Raji (cell line): ENCODE measurements around the gene SIGLEC9.

Experiments
- POLR2A ChIP-seq: IDR thresholded peaks from 2 replicates; pipeline ENCODE4 v1.6.1; 2011; ENCODE audit warnings: low read depth, low read length, control low read depth; ENCODE audit not compliant: insufficient read depth

SIGLEC9 gene

GRCh38 chr19:51107406-51108065 is 17.2 kb upstream of the SIGLEC9 start:
- TF ChIP-seq POLR2A, result no peak

- TF ChIP-seq POLR2A, result peak; percentile 83
Measured at GRCh38 chr19:51108066-51108804, 16.5 kb upstream of the SIGLEC9 start, which contains the start of gene CTU1. TSS of gene CTU1 (minus strand) at chr19:51108409. CDS start at chr19:51104569, 3,840 bp downstream.

- no peak for TF ChIP-seq POLR2A
Measured at GRCh38 chr19:51108805-51109146, 15.9 kb upstream of the SIGLEC9 start.

GRCh38 chr19:51110666-51110971 is 14.1 kb upstream of the SIGLEC9 start:
- no peak for TF ChIP-seq POLR2A

- TF ChIP-seq POLR2A, result no peak
Measured at GRCh38 chr19:51111606-51112005, 13.1 kb upstream of the SIGLEC9 start.

GRCh38 chr19:51114087-51114729 is 10.5 kb upstream of the SIGLEC9 start:
- TF ChIP-seq POLR2A, result no peak

- no peak for TF ChIP-seq POLR2A
Measured at GRCh38 chr19:51116736-51117286, 7.9 kb upstream of the SIGLEC9 start.

GRCh38 chr19:51119101-51119500 is 5.6 kb upstream of the SIGLEC9 start:
- TF ChIP-seq POLR2A, result no peak

GRCh38 chr19:51119611-51120010 is 5.1 kb upstream of the SIGLEC9 start:
- TF ChIP-seq POLR2A, result no peak

- TF ChIP-seq POLR2A, result no peak
Measured at GRCh38 chr19:51120160-51120559, 4.5 kb upstream of the SIGLEC9 start.

- TF ChIP-seq POLR2A, result no peak
Measured at GRCh38 chr19:51121257-51121656, 3.4 kb upstream of the SIGLEC9 start.

GRCh38 chr19:51122112-51122981 is 2.4 kb upstream of the SIGLEC9 start:
- no peak for TF ChIP-seq POLR2A

- no peak for TF ChIP-seq POLR2A
Measured at GRCh38 chr19:51123381-51123800, 1.3 kb upstream of the SIGLEC9 start.

GRCh38 chr19:51123802-51124201 is 904 bp upstream of the SIGLEC9 start:
- no peak for TF ChIP-seq POLR2A

GRCh38 chr19:51124216-51124615 is 490 bp upstream of the SIGLEC9 start:
- no peak for TF ChIP-seq POLR2A

GRCh38 chr19:51125421-51126075 is 842 bp downstream of the SIGLEC9 start:
- no peak for TF ChIP-seq POLR2A
